ENCODE data around the gene GPR52.

GRCh38 chr1:174413632-174414031, 34.1 kb upstream of the GPR52 start:
- TF ChIP-seq CTCF (IDR thresholded peaks at IDR 0.05): no peak
- no peak for TF ChIP-seq POLR2A (IDR thresholded peaks at IDR 0.05)
